ENCODE measurements around the gene TRIM28. TPM values are rescaled to one million over a fixed set of nuclear protein-coding genes. Genes with fewer than 3 reads are reported as not detected.

The TRIM28 gene
- polyA plus RNA-seq, 3 donors, result 16.2 to 234 (median 35.0) TPM

DNA sequence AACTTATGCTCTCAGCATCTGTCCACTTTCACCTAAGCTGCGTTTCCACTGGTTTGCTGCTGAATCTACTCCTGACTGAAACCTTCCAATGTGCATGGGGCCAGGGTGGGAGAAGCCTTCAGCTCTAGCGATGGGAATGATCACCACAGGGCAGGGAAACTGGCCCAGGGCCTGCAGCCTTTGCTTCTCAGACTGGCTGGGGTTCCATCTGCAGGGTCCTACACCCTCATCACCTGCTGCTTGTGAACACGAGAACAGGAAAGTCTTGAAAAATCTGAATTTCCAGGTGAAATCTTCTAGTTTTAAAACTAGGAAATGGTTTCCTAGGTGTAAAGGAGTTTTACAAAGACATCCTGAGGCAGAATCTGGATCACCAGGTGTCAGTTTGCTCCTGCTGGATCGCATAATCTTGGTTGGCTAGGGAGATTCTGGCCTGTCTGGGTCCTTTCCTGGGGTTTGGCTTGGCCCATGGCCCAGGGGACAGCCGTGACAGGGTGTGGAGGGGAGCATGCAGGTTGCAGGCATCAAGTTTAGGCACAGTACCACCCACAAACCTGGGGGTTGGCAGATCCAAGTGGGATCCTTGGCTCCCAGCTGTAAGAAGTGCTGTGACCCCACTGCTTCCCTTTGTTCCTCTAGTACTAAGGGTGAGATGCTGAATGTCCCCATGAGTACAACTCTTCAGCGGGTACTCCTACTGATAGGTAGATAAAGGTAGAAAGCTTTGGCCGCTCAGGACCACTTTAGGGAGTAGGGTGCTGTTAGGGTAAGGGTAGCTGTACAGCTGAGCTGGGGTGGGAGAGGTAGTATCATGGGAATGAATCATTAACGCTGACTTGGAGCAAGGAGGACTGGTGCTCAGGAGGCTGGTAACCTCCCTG lies 16.4 kb downstream of the TRIM28 start:
- H3K27me3 Mint-ChIP-seq (ENCODE audit: low read depth in 3 of 3), result peaks cover 39 to 45% (median 39%) of the 10 kb centered on the region in 3 donors
- H3K4me3 Mint-ChIP-seq, result peak overlapping the region; percentile 62 to 94
- H2AFZ ChIP-seq (ENCODE audit: insufficient read depth, low read depth, low read length, poor library complexity, severe bottlenecking), result peak overlapping the region; percentile 85
- peaks cover 28% of the 10 kb centered on the region for H3K79me2 ChIP-seq (ENCODE audit: insufficient read depth, low read length)
- intact Hi-C loops (cut with micrococcal nuclease), result no loop called here
- WGBS (ENCODE audit: insufficient coverage), result 78% methylated on average over 4 of the region's 8 CpGs
- peaks cover 0 to 17% (median 8%) of the 10 kb centered on the region in 7 donors for H3K9me3 Mint-ChIP-seq
- H3K4me1 Mint-ChIP-seq, result peaks cover 64% of the 10 kb centered on the region
- peaks cover 23 to 39% of the 10 kb centered on the region in 2 donors for H3K27me3 ChIP-seq (ENCODE audit: control insufficient read depth in 2 of 2, insufficient read depth in 2 of 2, low read length in 2 of 2)
- H3K4me2 ChIP-seq (replicated peaks; ENCODE audit: extremely low read depth, low read length, poor library complexity, severe bottlenecking), result peak overlapping the region; percentile 99
- peak overlapping the region; percentile 97 to 98 for H3K27ac ChIP-seq (ENCODE audit: low read depth in 1 of 2, low read length in 2 of 2)
- H3K9ac ChIP-seq (ENCODE audit: insufficient read depth, low read length, poor library complexity, severe bottlenecking), result peak overlapping the region; percentile 44
- H3K36me3 Mint-ChIP-seq, result peaks cover 17 to 25% of the 10 kb centered on the region in 2 donors
- peaks cover 0 to 13% of the 10 kb centered on the region in 2 donors for H3K9me3 ChIP-seq (replicated peaks in 1 of 2; ENCODE audit: control insufficient read depth in 1 of 2, insufficient read depth in 1 of 2, low read length in 2 of 2)
- peaks cover 14% of the 10 kb centered on the region for H4K20me1 ChIP-seq (ENCODE audit: insufficient read depth, low read length)
- H3K4me1 ChIP-seq (ENCODE audit: control insufficient read depth in 1 of 2, insufficient read depth in 2 of 2, low read length in 2 of 2), result peaks cover 56 to 66% of the 10 kb centered on the region in 2 donors
- H3K36me3 ChIP-seq (replicated peaks in 1 of 2; ENCODE audit: control insufficient read depth in 1 of 2, insufficient read depth in 2 of 2, low read length in 2 of 2), result peaks cover 12 to 19% of the 10 kb centered on the region in 2 donors
- TF ChIP-seq, protein P1, sequence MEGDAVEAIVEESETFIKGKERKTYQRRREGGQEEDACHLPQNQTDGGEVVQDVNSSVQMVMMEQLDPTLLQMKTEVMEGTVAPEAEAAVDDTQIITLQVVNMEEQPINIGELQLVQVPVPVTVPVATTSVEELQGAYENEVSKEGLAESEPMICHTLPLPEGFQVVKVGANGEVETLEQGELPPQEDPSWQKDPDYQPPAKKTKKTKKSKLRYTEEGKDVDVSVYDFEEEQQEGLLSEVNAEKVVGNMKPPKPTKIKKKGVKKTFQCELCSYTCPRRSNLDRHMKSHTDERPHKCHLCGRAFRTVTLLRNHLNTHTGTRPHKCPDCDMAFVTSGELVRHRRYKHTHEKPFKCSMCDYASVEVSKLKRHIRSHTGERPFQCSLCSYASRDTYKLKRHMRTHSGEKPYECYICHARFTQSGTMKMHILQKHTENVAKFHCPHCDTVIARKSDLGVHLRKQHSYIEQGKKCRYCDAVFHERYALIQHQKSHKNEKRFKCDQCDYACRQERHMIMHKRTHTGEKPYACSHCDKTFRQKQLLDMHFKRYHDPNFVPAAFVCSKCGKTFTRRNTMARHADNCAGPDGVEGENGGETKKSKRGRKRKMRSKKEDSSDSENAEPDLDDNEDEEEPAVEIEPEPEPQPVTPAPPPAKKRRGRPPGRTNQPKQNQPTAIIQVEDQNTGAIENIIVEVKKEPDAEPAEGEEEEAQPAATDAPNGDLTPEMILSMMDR (IDR thresholded peaks at IDR 0.05), result no peak
- DNase-seq, result no peak
- peak overlapping the region in 6 of 7 donors; percentile 99 to 100 (median 99) for H3K27ac Mint-ChIP-seq
- H3K4me3 ChIP-seq (replicated peaks in 1 of 3; ENCODE audit: low read depth in 2 of 3, low read length in 3 of 3), result peak overlapping the region in 2 of 3 experiments; percentile 71 to 95

DNA sequence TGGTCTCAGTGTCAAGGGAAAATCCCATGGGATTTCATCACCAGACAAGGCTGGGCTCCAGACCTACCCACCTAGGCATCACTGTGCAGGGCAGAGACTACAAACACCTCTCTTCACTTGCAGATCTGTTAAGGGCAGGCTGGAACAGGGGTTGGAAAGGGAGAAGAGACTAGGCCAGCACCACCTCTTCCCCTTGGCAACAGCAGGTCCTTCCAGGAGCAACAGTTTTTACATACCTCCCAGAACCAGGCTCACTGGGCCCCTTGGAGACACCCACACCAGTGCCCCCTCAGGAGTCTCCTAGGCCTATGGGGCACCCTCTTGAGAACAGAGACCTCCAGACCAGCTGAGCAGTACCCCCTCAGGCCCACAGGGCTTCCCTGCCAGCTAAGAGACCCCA lies 17.1 kb downstream of the TRIM28 start:
- DNase-seq, result no peak
- no peak overlapping the region for H3K27ac ChIP-seq (ENCODE audit: low read depth in 1 of 2, low read length in 2 of 2)
- intact Hi-C loops (cut with micrococcal nuclease), result loop anchor here in 1 of 2 donors (1.0 kb wide), 1 partner anchor 10 kb away; no protein-coding TSS in a partner anchor

More for the DNA sequence above, 17.1 kb downstream of the TRIM28 start:
- peaks cover 23 to 39% of the 10 kb centered on the region in 2 donors for H3K27me3 ChIP-seq (ENCODE audit: control insufficient read depth in 2 of 2, insufficient read depth in 2 of 2, low read length in 2 of 2)
- H3K9ac ChIP-seq (ENCODE audit: insufficient read depth, low read length, poor library complexity, severe bottlenecking), result no peak overlapping the region
- peak overlapping the region in 1 of 7 donors; percentile 43 for H3K27ac Mint-ChIP-seq
- H3K4me3 ChIP-seq (replicated peaks in 1 of 3; ENCODE audit: low read depth in 2 of 3, low read length in 3 of 3), result no peak overlapping the region
- H3K36me3 Mint-ChIP-seq, result peaks cover 19 to 20% of the 10 kb centered on the region in 2 donors
- no peak overlapping the region for H3K4me2 ChIP-seq (replicated peaks; ENCODE audit: extremely low read depth, low read length, poor library complexity, severe bottlenecking)
- H3K4me1 ChIP-seq (ENCODE audit: control insufficient read depth in 1 of 2, insufficient read depth in 2 of 2, low read length in 2 of 2), result peaks cover 51 to 59% of the 10 kb centered on the region in 2 donors
- peaks cover 14% of the 10 kb centered on the region for H4K20me1 ChIP-seq (ENCODE audit: insufficient read depth, low read length)
- H2AFZ ChIP-seq (ENCODE audit: insufficient read depth, low read depth, low read length, poor library complexity, severe bottlenecking), result no peak overlapping the region
- peaks cover 39 to 45% (median 39%) of the 10 kb centered on the region in 3 donors for H3K27me3 Mint-ChIP-seq (ENCODE audit: low read depth in 3 of 3)
- H3K9me3 ChIP-seq (replicated peaks in 1 of 2; ENCODE audit: control insufficient read depth in 1 of 2, insufficient read depth in 1 of 2, low read length in 2 of 2), result peaks cover 0 to 13% of the 10 kb centered on the region in 2 donors
- peaks cover 22% of the 10 kb centered on the region for H3K79me2 ChIP-seq (ENCODE audit: insufficient read depth, low read length)
- peaks cover 11 to 14% of the 10 kb centered on the region in 2 donors for H3K36me3 ChIP-seq (replicated peaks in 1 of 2; ENCODE audit: control insufficient read depth in 1 of 2, insufficient read depth in 2 of 2, low read length in 2 of 2)
- H3K4me1 Mint-ChIP-seq, result peaks cover 59% of the 10 kb centered on the region
- peak overlapping the region in 1 of 2 donors; percentile 84 for H3K4me3 Mint-ChIP-seq
- peaks cover 0 to 17% (median 8%) of the 10 kb centered on the region in 7 donors for H3K9me3 Mint-ChIP-seq
- TF ChIP-seq, protein P1 (IDR thresholded peaks at IDR 0.05), result no peak
